ENCODE data around the gene SERHL2. TPM values are rescaled to one million over a fixed set of nuclear protein-coding genes. Genes with fewer than 3 reads are reported as not detected.
"Not testable (repeated sequence)": the region's sequence is repeated elsewhere in the genome, so short reads cannot be mapped to it uniquely, and the experiment has no call there.

SERHL2 gene
- total and polyA plus RNA-seq, 2 experiments from 2014 or later = 1.3 to 3.3 TPM

- peak overlapping the region; percentile 32 for H3K4me2 ChIP-seq
- no peaks in the 10 kb centered on the region for H3K27me3 ChIP-seq
- no peaks in the 10 kb centered on the region for H3K79me2 ChIP-seq
- H2AFZ ChIP-seq = no peak overlapping the region
- H3K4me3 ChIP-seq = no peak overlapping the region
- H3K9me2 ChIP-seq (replicated peaks; ENCODE audit: insufficient read depth) = no peaks in the 10 kb centered on the region
- TF ChIP-seq CTCF (IDR thresholded peaks at IDR 0.05; ENCODE audit: poor library complexity) = no peak
- TF ChIP-seq EZH2phosphoT487 (IDR thresholded peaks at IDR 0.05; ENCODE audit: low read depth, severe bottlenecking, unreplicated experiment) = no peak
- TF ChIP-seq EZH2 (IDR thresholded peaks at IDR 0.05; ENCODE audit: borderline replicate concordance) = no peak
- DNase-seq (ENCODE audit: low spot score) = no peak
- no peaks in the 10 kb centered on the region for H3K36me3 ChIP-seq (replicated peaks; ENCODE audit: insufficient read depth, low read depth)
- no peaks in the 10 kb centered on the region for H4K20me1 ChIP-seq (ENCODE audit: insufficient read depth, poor library complexity, severe bottlenecking)
- WGBS (ENCODE audit: low lambda C conversion rate, missing lambda C conversion rate) = 75% methylated on average over 5 of the region's 5 CpGs
- H3K4me1 ChIP-seq (ENCODE audit: insufficient read depth) = no peaks in the 10 kb centered on the region
- H3K27ac ChIP-seq = no peak overlapping the region
- H3K9me3 ChIP-seq (ENCODE audit: low read depth) = no peaks in the 10 kb centered on the region
Measured at GRCh38 chr22:42561856-42562255, 8.1 kb downstream of the SERHL2 start.

GRCh38 chr22:42562279-42562678 is 8.5 kb downstream of the SERHL2 start:
- no peak overlapping the region for H3K27ac ChIP-seq

DNA sequence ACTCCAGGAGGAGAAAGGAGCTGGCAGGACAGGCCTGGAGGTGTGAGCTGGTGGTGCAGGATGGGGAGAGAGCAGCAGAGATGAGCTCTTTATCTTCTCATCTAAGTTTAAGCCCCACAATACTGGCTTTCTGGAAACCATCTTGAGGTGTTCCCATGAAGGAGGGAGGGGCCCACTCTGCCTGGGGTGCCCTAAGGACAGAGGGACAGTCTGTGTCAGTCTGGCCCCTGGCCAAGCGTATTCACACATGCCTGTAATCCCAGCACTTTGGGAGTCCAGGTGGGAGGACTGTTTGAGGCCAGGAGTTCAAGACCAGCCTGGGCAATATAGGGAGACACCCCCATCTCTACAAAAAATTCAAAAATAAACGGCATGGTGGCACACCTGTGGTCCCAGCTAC is 8.9 kb downstream of the SERHL2 start:
- Histone ChIP-seq H3K27me3 (no peaks in the 10 kb centered on the region), H3K4me3 (no peak overlapping the region), H3K36me3 (replicated peaks; ENCODE audit: insufficient read depth, low read depth) (no peaks in the 10 kb centered on the region), H3K9me3 (ENCODE audit: low read depth) (no peaks in the 10 kb centered on the region), H4K20me1 (ENCODE audit: insufficient read depth, poor library complexity, severe bottlenecking) (no peaks in the 10 kb centered on the region), H3K27ac (no peak overlapping the region), H3K79me2 (no peaks in the 10 kb centered on the region), H2AFZ (no peak overlapping the region), H3K9me2 (replicated peaks; ENCODE audit: insufficient read depth) (no peaks in the 10 kb centered on the region), H3K4me2 (peak overlapping the region; percentile 32), H3K4me1 (ENCODE audit: insufficient read depth) (no peaks in the 10 kb centered on the region)
- no peak for TF ChIP-seq CTCF (IDR thresholded peaks at IDR 0.05; ENCODE audit: poor library complexity)
- no peak for TF ChIP-seq EZH2 (IDR thresholded peaks at IDR 0.05; ENCODE audit: borderline replicate concordance)
- no peak for DNase-seq (ENCODE audit: low spot score)
- 89% methylated on average over 2 of the region's 2 CpGs for WGBS (ENCODE audit: low lambda C conversion rate, missing lambda C conversion rate)

More at GRCh38 chr22:42562279-42562678, 8.5 kb downstream of the SERHL2 start:
- H3K9me3 ChIP-seq (ENCODE audit: low read depth) = no peaks in the 10 kb centered on the region
- H3K4me1 ChIP-seq (ENCODE audit: insufficient read depth) = no peaks in the 10 kb centered on the region
- no peak overlapping the region for H2AFZ ChIP-seq
- 52% methylated on average over 8 of the region's 8 CpGs for WGBS (ENCODE audit: low lambda C conversion rate, missing lambda C conversion rate)
- no peaks in the 10 kb centered on the region for H3K27me3 ChIP-seq
- DNase-seq (ENCODE audit: low spot score) = no peak
- no peaks in the 10 kb centered on the region for H4K20me1 ChIP-seq (ENCODE audit: insufficient read depth, poor library complexity, severe bottlenecking)
- H3K4me3 ChIP-seq = no peak overlapping the region
- no peak for TF ChIP-seq EZH2phosphoT487 (IDR thresholded peaks at IDR 0.05; ENCODE audit: low read depth, severe bottlenecking, unreplicated experiment)
- no peak for TF ChIP-seq CTCF (IDR thresholded peaks at IDR 0.05; ENCODE audit: poor library complexity)
- TF ChIP-seq EZH2 (IDR thresholded peaks at IDR 0.05; ENCODE audit: borderline replicate concordance) = no peak
- H3K4me2 ChIP-seq = peak overlapping the region; percentile 32
- H3K9me2 ChIP-seq (replicated peaks; ENCODE audit: insufficient read depth) = no peaks in the 10 kb centered on the region
- H3K36me3 ChIP-seq (replicated peaks; ENCODE audit: insufficient read depth, low read depth) = no peaks in the 10 kb centered on the region
- H3K79me2 ChIP-seq = no peaks in the 10 kb centered on the region

GRCh38 chr22:42563943-42564342 is 10.2 kb downstream of the SERHL2 start:
- not testable (repeated sequence) for H3K9me2 ChIP-seq (replicated peaks; ENCODE audit: insufficient read depth); H3K4me1 ChIP-seq (ENCODE audit: insufficient read depth); H3K27ac ChIP-seq; H3K9me3 ChIP-seq (ENCODE audit: low read depth); H2AFZ ChIP-seq; H3K27me3 ChIP-seq; H3K4me2 ChIP-seq; H3K36me3 ChIP-seq (replicated peaks; ENCODE audit: insufficient read depth, low read depth); DNase-seq (ENCODE audit: low spot score); H3K79me2 ChIP-seq; H4K20me1 ChIP-seq (ENCODE audit: insufficient read depth, poor library complexity, severe bottlenecking); H3K4me3 ChIP-seq
- WGBS (ENCODE audit: low lambda C conversion rate, missing lambda C conversion rate) = 93% methylated on average over 3 of the region's 3 CpGs
